HG03175 (cell line): ENCODE results near the gene SMARCC1.

Experiments used
- ATAC-seq: cut with Tn5 transposase; IDR thresholded peaks from one replicate; pipeline ENCODE4 v1.9.1; 2021; ENCODE audit warnings: mild to moderate bottlenecking, moderate library complexity; ENCODE audit not compliant: unreplicated experiment

The SMARCC1 gene

DNA sequence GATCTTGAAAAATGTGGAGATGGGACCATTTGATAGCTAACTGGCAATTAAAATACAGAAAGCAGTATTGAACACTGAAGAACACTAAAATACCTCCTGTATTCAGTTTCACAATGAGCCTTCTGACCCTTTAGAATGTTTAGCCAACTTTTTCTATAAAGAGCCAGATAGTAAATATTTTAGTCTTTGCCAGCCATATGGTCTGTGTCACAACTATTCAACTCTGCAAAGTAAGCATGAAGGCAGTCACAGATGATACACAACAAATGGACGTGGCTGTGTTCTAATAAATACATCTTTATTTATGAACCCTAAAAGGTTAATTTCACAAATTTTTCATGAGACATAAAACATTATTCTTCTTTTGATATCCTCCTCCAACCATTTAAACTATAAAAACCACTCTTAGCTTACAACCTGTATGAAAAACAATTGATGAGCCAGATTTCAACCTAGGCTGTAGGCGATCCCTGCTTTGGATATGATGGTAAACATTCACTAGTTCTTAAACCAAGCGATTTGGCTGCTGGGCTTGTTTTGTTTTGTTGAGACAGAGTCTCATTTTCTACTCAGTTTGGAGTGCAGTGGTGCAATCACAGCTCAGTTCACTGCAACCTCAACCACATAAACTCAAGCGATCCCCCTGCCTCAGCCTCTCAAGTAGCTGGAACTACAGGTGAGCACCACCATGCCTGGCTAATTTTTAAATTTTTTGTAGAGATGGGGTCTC, 189.5 kb downstream of the SMARCC1 start:
- no peak for ATAC-seq

- no peak for ATAC-seq
Measured at GRCh38 chr3:47590216-47590615, 191.5 kb downstream of the SMARCC1 start.

- ATAC-seq = no peak
Measured at GRCh38 chr3:47588587-47588986, 193.1 kb downstream of the SMARCC1 start.

DNA sequence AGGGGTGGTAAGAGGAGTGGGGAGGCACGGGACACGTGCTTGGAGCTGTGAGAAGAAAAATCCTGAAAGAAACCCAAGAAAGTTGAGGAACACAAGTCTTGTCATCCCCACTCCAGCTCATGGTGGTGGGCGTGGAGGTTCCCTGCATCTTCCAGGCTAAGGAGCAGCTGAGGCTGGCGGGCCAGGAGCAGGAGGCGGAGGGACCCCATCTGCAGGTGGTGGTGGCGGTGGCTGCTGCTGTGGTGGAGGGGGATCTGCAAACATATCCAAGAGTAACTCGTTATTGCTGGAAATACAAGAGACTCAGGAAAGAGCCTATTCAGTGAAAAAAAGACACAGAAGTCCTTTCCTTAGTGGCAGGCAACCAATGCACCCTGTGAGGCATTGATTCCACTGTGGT, 193.6 kb downstream of the SMARCC1 start:
- ATAC-seq = no peak

DNA sequence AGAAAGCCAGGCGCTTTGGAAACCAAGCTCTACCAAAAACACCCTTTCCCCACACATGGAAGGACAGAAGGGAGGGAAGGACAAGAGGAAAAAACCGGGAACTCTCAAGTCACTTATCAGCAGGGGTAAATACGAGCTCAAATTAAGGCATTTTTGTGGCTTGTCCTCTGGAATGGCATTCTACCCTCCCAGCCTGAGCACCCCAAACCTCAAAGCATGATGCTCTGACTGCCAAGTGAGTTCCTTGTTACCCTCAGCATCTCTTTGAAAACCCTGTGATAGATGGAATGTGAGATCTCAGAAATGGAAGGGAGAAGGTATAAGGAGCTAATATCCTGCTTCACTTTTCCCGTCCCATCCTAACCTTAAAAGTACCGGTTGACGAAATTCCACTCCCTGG, 194.9 kb downstream of the SMARCC1 start:
- ATAC-seq = no peak

DNA sequence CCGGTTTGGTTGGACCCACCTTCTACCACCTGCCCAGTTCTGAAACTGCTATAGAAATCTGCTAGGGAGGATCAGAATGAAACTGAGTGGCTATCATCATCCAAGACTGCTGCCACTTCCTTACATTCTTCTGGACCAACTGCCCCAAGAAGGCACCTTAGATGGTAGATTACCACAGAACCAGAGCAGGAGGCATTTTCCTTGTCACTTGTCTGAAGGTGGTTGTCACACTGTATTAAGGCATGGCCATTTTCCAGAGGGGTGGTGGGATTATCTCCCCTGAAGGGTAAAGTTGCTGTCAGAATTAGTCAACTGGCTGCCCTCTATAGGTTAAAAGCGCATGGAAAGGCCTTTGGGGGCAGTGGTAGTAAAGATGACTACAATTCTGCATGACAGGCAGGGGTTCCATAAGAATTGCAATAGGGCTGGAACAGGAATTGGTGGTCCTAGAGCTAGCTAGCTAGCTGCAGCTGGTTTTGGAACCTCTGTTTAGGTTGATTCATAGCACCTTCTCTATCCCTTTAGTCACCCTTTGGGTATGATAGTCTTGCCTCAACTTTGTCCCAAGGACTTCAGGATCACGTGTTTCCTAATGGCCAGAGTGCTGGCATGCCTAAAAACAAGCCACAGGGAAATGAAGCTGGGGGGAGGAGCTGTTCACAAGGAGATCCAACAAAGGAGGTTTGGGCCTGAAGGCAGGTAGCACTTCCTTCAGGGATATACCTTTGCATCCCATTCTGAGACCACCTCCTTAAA, 198.2 kb downstream of the SMARCC1 start:
- ATAC-seq = no peak

- ATAC-seq = no peak
Measured at GRCh38 chr3:47581835-47582234, 199.9 kb downstream of the SMARCC1 start.

- ATAC-seq = no peak
Measured at GRCh38 chr3:47581422-47581821, 200.3 kb downstream of the SMARCC1 start.

- no peak for ATAC-seq
Measured at GRCh38 chr3:47580481-47580880, 201.2 kb downstream of the SMARCC1 start.

GRCh38 chr3:47579875-47580274, 201.8 kb downstream of the SMARCC1 start:
- no peak for ATAC-seq

DNA sequence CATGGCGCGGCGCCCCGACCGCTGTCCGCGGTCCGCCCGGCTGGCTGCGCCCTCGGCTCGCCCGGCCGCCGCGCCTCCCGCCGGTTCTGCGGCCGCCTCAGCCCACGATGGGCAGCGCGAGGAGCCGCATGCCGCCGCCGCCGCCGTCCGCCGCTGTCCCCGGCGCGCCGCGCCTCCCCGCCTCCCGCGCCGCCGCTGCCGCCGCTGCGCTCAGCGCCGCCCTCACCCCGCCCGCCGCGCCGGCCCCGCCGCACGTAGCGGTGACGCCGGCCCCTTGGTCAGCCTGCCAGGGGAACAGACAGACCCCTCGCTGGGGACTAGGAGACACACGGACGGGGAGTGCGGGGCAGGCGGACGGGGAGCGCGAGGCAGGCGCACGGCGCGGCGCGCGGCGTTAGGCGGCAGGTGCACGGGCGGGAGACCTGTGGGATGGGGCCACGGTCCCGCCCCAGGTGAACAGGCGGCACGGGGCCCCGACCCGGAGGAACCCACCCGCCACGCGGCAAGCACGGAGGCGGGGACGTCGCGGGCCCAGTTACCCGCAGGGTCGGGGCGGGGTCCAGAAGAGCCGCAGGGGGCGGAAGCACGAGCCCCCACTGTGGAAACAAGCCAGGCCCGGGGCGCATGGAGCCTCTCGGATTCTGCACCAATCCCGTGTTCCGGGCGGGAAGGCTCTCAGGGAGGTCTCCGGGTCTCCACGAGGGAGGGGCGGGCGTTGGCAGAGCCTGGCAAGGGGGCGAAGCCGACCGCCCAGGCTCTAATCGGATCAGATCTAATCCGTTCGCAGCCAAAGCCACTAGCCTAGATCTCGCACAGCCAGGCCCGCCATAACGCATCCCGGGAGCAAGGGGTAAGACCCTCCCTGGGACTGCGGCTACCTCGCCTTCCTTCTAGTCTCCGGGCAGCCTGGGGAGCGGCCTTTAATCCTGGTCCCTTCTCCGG, 202.7 kb downstream of the SMARCC1 start, which contains the start of gene CSPG5:
Gene CSPG5, minus strand, starts transcription at position 175 of the 942 bp plus-strand sequence. Its CDS starts 172 bp downstream, at position 3.
- no peak for ATAC-seq

DNA sequence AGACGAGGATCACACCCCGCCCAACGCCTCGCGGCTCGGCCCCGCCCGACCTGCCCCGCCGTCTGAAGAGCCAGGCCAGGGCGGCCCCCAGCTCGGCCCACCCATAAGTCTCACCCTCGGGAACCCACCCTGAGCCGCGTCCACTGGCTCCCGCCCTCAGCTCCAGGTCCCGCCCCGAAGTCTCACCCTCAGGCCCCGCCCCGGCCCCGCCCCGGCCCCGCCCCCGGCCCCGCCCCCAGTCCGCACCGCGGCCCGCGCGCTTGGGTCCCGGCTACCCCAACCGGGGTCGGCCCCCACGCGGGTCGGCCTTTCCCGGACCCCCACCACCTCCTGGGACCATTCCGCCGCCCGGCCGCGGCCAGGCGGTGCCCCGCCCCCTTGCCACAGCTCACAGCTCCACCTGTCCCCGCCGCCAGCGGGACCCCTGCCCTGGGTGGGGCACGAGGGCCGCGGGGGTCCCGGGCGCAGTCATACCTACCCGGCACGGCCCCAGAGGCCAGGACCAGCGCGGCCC, 203.5 kb downstream of the SMARCC1 start:
- no peak for ATAC-seq

DNA sequence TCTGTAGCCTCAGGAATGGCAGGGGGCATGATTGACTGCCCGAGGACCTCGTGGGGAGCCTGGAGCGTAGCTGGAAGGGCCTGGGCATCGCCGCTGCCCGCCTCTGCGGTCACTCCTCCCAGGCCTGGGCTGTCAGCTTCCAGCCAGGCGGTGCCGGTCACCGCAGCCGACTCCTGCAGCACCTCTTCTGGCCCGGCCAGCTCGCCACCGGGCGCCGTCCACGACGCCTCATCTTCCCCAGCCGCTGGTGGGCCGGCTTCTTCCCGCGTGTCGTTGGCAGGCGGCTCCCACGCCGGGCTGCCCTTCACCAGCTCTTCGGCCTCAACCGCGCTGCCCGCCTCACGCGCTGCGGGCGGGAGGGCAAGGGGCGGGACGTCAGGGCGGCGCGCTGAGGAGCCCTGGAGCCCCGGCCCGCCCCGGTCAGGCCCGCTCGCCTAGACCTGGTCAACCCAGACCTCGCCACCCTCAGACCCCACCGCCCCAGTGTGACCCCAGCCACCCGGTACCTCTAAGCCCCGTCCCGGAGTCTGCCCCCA, 204.0 kb downstream of the SMARCC1 start:
- ATAC-seq = no peak

DNA sequence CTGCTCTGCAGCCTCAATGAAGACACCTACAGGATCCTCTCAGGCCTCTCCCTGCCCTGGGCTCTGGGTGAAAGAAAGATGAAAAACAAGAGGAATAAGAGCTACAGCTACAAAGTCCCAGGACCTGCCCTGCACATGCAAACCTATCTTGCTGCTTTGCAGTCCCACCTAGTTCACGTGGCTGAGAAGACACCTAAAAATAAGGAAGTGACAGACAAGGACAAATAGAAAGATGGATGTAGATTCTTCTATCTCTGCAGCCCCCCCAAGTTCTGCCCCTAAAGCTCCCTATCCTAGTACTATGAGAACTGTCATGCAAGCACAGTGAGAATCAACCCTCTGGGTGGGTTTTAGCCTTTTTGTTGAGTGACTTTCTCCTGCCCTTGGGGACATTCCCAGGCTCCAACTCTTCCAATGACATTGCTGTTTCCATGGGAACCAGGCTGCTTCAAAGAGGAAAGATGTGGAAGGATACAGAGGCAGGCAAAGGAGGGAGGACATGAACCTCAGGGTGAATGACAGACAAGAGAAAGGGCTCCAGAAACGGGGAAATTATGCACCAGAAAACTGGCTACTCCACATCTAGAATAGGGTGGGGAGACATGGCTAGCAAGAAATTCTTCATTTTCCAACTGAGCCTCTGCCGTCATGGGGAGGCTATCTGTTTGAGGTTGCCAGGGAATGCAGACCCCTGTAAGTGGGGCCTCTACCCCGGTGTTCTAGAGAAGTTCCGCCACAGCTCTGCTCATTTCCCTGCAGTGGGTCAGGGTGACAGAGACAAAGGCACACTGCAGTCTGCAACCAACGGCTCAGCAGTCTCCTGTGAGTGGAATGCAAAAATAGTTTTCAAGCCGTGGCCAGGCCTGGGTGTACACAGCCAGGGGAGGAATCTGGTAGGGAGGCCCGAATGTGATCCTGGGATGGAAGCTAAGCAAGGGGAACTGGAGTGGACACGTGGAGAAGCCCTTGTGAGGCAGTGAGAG, 208.2 kb downstream of the SMARCC1 start:
- no peak for ATAC-seq

- no peak for ATAC-seq
Measured at GRCh38 chr3:47571391-47572175, 210.1 kb downstream of the SMARCC1 start.

DNA sequence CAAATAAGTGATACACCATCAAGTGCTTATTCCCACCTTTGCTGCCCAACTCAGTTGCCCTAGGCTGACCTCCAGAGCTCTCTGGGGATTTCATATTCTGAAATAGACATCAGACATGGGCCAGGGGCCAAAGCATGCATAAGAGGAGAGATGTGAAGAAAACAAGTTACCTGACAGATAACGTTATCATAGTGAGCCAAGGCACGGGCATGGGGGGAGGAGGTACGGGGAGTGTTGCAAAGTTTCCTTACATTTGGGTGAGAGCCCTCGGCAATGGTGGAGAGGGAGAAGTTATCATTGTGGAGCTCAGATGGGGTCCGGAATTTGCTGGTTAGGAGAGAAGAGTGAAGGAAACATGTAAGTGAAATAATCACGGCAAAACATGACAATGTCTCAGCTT, 212.8 kb downstream of the SMARCC1 start:
- no peak for ATAC-seq

DNA sequence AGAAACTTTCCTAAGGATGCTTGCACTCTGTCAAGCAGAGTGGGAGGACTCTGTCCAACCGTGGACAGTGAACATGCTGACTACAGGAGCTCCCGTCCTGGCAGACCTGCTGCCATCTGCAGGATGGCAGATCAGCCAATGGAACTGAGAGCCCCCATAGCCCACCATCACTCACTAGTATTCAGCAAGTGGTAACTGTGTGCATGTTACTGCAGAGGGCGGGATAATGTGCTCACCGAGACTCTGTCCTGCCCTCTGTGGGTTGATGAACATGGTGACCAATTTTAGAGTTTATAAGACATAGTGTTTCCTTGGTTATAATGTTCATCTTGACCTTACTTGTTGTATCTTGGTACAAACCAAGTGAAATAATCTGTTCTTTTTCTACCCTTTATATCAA, 214.5 kb downstream of the SMARCC1 start:
- ATAC-seq = no peak

- no peak for ATAC-seq
Measured at GRCh38 chr3:47566667-47567066, 215.0 kb downstream of the SMARCC1 start.
